Gastrocnemius medialis (tissue), 4 donors: Measurements from ENCODE around the gene DHRS12.

Experiments used
- POLR2A ChIP-seq, 2 donors: fragments of 450-650 bp; IDR thresholded peaks; one replicate each; pipeline ENCODE4 v1.6.1; 2017; ENCODE audit warnings: antibody characterized with exemption in 2 of 2, mild to moderate bottlenecking in 2 of 2, moderate library complexity in 2 of 2
- TF ChIP-seq, protein P1 (sequence below), 5 experiments: fragments of 450-650 bp in 3 of 5; fragments of 200-600 bp in 2 of 5; sonication (generic) in 2 of 5; IDR thresholded peaks in 4 of 5; conservative IDR thresholded peaks in 1 of 5; 1 replicate in 4 of 5; 2 replicates in 1 of 5; pipeline ENCODE4 v1.5.1; 2016 to 2019; ENCODE audit warnings: antibody characterized with exemption in 5 of 5, mild to moderate bottlenecking in 3 of 5, moderate library complexity in 3 of 5

DNA sequence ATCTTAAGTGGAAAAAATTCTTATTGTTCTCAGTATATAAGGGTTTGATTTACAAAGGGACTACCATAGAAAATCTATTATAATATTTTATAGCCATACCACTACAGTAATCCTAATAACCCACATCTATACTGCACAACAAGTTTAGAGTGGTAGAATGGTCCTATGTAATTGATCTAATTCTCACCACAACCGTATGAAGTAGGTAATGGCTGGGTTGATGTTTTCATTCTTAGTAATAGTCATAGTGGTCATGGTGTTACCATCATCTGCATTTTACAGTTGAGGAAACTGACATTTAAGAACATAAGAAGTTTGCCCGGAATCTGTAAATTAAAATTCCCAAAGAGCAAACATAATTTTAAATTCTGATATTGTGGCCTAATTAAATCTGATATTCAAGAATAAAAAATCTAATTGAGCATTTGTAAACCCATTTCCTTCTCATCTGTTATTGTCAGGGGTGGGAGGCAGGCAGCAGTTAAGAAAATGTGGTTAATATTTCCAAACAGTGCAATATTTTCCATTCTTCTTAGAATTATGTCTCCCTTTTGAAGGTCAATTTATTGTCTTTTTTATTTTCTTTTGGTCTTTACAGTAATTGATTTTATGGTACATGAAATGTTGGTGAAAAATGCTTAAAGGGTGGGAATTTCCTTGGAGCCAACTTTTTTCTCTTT is 65.6 kb downstream of the DHRS12 start:
- TF ChIP-seq, protein P1, sequence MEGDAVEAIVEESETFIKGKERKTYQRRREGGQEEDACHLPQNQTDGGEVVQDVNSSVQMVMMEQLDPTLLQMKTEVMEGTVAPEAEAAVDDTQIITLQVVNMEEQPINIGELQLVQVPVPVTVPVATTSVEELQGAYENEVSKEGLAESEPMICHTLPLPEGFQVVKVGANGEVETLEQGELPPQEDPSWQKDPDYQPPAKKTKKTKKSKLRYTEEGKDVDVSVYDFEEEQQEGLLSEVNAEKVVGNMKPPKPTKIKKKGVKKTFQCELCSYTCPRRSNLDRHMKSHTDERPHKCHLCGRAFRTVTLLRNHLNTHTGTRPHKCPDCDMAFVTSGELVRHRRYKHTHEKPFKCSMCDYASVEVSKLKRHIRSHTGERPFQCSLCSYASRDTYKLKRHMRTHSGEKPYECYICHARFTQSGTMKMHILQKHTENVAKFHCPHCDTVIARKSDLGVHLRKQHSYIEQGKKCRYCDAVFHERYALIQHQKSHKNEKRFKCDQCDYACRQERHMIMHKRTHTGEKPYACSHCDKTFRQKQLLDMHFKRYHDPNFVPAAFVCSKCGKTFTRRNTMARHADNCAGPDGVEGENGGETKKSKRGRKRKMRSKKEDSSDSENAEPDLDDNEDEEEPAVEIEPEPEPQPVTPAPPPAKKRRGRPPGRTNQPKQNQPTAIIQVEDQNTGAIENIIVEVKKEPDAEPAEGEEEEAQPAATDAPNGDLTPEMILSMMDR (IDR thresholded peaks at IDR 0.05 in 4 of 5, conservative IDR thresholded peaks at IDR 0.05 in 1 of 5), result no peak
- no peak for TF ChIP-seq POLR2A (IDR thresholded peaks at IDR 0.05)
